Astrocyte (in vitro differentiated cells and primary cell): ENCODE results near the gene DOCK1. TPM values are rescaled to one million over a fixed set of nuclear protein-coding genes. Genes with fewer than 3 reads are reported as not detected.
A peak's percentile ranks its signal among the peaks of the same experiment; 100 is the strongest.

Experiments used
- DNase-seq: peaks from one replicate; pipeline ENCODE4 v3.0.0-alpha.2; 2010; ENCODE audit warnings: low read depth
- FAIRE-seq: peaks from 2 replicates; lab custom pipeline; 2011; peaks lifted over from hg19 to GRCh38; lab: Jason Lieb, UNC
- H2AFZ ChIP-seq: 2 replicates; pipeline ENCODE4 v1.6.0; 2012; ENCODE audit warnings: low read depth, low read length, inconsistent platforms
- H3K27ac ChIP-seq: 2 replicates; pipeline ENCODE4 v1.5.1; 2011; ENCODE audit warnings: low read depth, low read length, inconsistent platforms
- H3K27me3 ChIP-seq: 2 replicates; pipeline ENCODE4 v1.6.0; 2011; ENCODE audit warnings: low read length, inconsistent platforms; ENCODE audit not compliant: insufficient read depth
- H3K36me3 ChIP-seq: 2 replicates; pipeline ENCODE4 v1.5.1; 2011; ENCODE audit warnings: low read length, inconsistent platforms; ENCODE audit not compliant: insufficient read depth
- H3K4me1 ChIP-seq: 2 replicates; pipeline ENCODE4 v1.5.1; 2011; ENCODE audit warnings: low read length, inconsistent platforms; ENCODE audit not compliant: insufficient read depth
- H3K4me2 ChIP-seq: 2 replicates; pipeline ENCODE4 v1.6.0; 2012; ENCODE audit warnings: low read length, inconsistent platforms
- H3K4me3 ChIP-seq: 2 replicates; pipeline ENCODE4 v1.5.1; 2011; ENCODE audit warnings: low read depth, mild to moderate bottlenecking, low read length, inconsistent platforms; ENCODE audit not compliant: insufficient read depth
- H3K79me2 ChIP-seq: 2 replicates; pipeline ENCODE4 v1.6.0; 2012; ENCODE audit warnings: mild to moderate bottlenecking, low read length, inconsistent platforms; ENCODE audit not compliant: insufficient read depth
- H3K9ac ChIP-seq: 2 replicates; pipeline ENCODE4 v1.6.0; 2012; ENCODE audit warnings: mild to moderate bottlenecking, low read length, inconsistent platforms
- H3K9me3 ChIP-seq: 2 replicates; pipeline ENCODE4 v1.5.1; 2012; ENCODE audit warnings: low read depth, mild to moderate bottlenecking, low read length, inconsistent platforms; ENCODE audit not compliant: insufficient read depth
- H4K20me1 ChIP-seq: 2 replicates; pipeline ENCODE4 v1.6.0; 2012; ENCODE audit warnings: low read length, inconsistent platforms; ENCODE audit not compliant: insufficient read depth
- H3K27ac Mint-ChIP-seq: one replicate; pipeline ENCODE4 v1.8.0; 2021; ENCODE audit warnings: mild to moderate bottlenecking, mixed read lengths; ENCODE audit not compliant: unreplicated experiment
- H3K27me3 Mint-ChIP-seq: one replicate; pipeline ENCODE4 v1.8.0; 2021; ENCODE audit warnings: low read depth, mixed read lengths; ENCODE audit not compliant: unreplicated experiment
- H3K36me3 Mint-ChIP-seq: one replicate; pipeline ENCODE4 v1.8.0; 2021; ENCODE audit warnings: low read depth, mixed read lengths; ENCODE audit not compliant: unreplicated experiment
- H3K4me1 Mint-ChIP-seq: one replicate; pipeline ENCODE4 v1.8.0; 2021; ENCODE audit warnings: low read depth, mixed read lengths; ENCODE audit not compliant: unreplicated experiment
- H3K4me3 Mint-ChIP-seq: one replicate; pipeline ENCODE4 v1.8.0; 2021; ENCODE audit warnings: mild to moderate bottlenecking, moderate library complexity, mixed read lengths; ENCODE audit not compliant: unreplicated experiment
- H3K9me3 Mint-ChIP-seq: one replicate; pipeline ENCODE4 v1.8.0; 2021; ENCODE audit warnings: mild to moderate bottlenecking, mixed read lengths; ENCODE audit not compliant: unreplicated experiment
- EZH2 ChIP-seq: IDR thresholded peaks from 2 replicates; pipeline ENCODE4 v1.6.1; 2012; ENCODE audit warnings: mild to moderate bottlenecking, low read length, inconsistent platforms; ENCODE audit not compliant: insufficient read depth
- total RNA-seq: library from RNA; stranded (reverse); gene quantifications from 2 replicates; pipeline ENCODE4 v1.2.1, GENCODE V29; 2021
- TF ChIP-seq, protein P1 (sequence below): IDR thresholded peaks from 2 replicates; pipeline ENCODE4 v1.5.1; 2011; ENCODE audit warnings: low read depth, mild to moderate bottlenecking, inconsistent platforms, low read length, moderate library complexity; ENCODE audit not compliant: insufficient read depth

The DOCK1 gene
- total RNA-seq, 1 donor from 2014 or later = 42.5 TPM

DNA sequence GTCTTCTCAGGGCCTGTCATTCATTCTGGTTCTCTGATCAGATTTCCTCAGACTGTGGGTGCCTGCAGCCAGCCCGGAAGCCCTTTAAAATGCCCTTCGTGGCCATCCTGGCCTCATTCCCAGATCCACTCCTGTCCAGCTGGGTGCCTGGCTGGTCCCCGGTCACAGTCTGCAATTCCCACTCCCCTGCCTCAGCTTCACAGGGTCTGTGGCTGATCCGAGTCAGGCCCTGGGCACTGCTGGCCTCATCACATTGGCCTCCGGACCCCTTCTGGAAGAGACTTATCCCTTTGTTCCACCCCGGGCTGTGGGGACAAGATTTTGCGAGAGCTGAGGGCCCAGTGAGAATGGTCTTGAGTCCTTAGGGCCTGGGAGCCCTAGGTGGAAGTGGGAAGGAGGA is 12.1 kb downstream of the DOCK1 start:
- peaks cover 5% of the 10 kb centered on the region for H3K9me3 Mint-ChIP-seq

DNA sequence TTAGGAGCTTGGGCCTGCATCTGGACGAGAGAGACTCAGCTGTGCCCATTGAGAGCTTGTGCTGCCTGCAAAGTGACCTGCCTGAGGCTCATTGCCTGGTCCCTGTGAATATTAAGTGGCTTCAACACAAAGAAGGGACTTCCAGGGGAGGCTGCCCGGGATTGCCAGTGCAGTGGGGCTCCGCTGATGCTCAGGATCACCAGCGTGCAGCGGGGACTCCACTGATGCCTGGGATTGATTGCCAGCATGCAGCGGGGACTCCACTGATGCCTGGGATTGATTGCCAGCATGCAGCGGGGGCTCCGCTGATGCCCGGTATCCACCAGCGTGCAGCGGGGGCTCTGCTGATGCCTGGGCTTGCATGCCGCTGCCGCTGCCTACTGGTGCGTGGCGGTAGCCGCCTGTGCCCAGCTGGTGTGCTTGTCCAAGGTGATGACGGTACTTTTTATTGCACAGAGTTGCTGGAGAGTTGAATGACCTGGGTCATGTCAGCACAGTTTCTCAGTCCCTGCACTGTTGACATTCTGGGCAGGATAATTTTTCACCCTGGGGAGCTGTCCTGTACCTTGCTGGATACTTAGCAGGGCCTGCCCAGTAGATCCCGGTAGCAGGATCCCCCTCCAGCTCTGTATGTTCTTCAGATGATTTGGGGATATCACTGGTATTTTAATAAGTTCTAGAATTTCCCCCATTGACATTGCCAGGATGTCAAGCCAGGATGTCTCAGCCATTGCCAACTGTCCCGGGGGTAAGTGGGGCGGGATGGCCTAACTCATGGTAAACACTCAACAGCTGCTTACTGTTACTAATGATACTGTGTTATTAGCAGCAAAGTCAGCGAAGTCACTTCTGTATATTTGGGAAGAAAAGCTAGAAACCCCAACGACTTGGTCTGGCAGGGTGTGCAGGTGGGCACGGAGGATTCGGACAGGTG is 13.0 kb downstream of the DOCK1 start:
- no peaks in the 10 kb centered on the region for H3K36me3 ChIP-seq
- no peak overlapping the region for H3K9ac ChIP-seq
- Mint-ChIP-seq H3K27me3 (no peaks in the 10 kb centered on the region), H3K4me3 (no peak overlapping the region), H3K9me3 (peaks cover 5% of the 10 kb centered on the region), H3K4me1 (peaks cover 9% of the 10 kb centered on the region), H3K27ac (no peak overlapping the region), H3K36me3 (peaks cover 18% of the 10 kb centered on the region)
- H4K20me1 ChIP-seq = peaks cover 89% of the 10 kb centered on the region
- no peaks in the 10 kb centered on the region for H3K9me3 ChIP-seq
- H3K27me3 ChIP-seq = no peaks in the 10 kb centered on the region
- H3K4me1 ChIP-seq = peaks cover 8% of the 10 kb centered on the region
- TF ChIP-seq, protein P1, sequence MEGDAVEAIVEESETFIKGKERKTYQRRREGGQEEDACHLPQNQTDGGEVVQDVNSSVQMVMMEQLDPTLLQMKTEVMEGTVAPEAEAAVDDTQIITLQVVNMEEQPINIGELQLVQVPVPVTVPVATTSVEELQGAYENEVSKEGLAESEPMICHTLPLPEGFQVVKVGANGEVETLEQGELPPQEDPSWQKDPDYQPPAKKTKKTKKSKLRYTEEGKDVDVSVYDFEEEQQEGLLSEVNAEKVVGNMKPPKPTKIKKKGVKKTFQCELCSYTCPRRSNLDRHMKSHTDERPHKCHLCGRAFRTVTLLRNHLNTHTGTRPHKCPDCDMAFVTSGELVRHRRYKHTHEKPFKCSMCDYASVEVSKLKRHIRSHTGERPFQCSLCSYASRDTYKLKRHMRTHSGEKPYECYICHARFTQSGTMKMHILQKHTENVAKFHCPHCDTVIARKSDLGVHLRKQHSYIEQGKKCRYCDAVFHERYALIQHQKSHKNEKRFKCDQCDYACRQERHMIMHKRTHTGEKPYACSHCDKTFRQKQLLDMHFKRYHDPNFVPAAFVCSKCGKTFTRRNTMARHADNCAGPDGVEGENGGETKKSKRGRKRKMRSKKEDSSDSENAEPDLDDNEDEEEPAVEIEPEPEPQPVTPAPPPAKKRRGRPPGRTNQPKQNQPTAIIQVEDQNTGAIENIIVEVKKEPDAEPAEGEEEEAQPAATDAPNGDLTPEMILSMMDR = no peak
- no peak for TF ChIP-seq EZH2
- no peak overlapping the region for H3K4me2 ChIP-seq
- no peak for FAIRE-seq
- peaks cover 90% of the 10 kb centered on the region for H3K79me2 ChIP-seq
- no peak overlapping the region for H2AFZ ChIP-seq
- no peak overlapping the region for H3K27ac ChIP-seq
- no peak overlapping the region for H3K4me3 ChIP-seq
- no peak for DNase-seq

More for the DNA sequence above, 12.1 kb downstream of the DOCK1 start:
- Mint-ChIP-seq H3K4me3 (no peak overlapping the region), H3K27me3 (no peaks in the 10 kb centered on the region), H3K36me3 (peaks cover 17% of the 10 kb centered on the region), H3K27ac (peak overlapping the region; percentile 62), H3K4me1 (peaks cover 7% of the 10 kb centered on the region)
- H3K4me3 ChIP-seq = no peak overlapping the region
- TF ChIP-seq, protein P1 = no peak
- no peak for TF ChIP-seq EZH2
- peaks cover 6% of the 10 kb centered on the region for H3K4me1 ChIP-seq
- H3K36me3 ChIP-seq = no peaks in the 10 kb centered on the region
- DNase-seq (no peak), FAIRE-seq (no peak)
- peaks cover 93% of the 10 kb centered on the region for H4K20me1 ChIP-seq
- no peak overlapping the region for H2AFZ ChIP-seq
- H3K27me3 ChIP-seq = no peaks in the 10 kb centered on the region
- H3K27ac ChIP-seq = no peak overlapping the region
- H3K79me2 ChIP-seq = peaks cover 93% of the 10 kb centered on the region
- H3K9me3 ChIP-seq = no peaks in the 10 kb centered on the region
- H3K4me2 ChIP-seq = no peak overlapping the region
- H3K9ac ChIP-seq = no peak overlapping the region

DNA sequence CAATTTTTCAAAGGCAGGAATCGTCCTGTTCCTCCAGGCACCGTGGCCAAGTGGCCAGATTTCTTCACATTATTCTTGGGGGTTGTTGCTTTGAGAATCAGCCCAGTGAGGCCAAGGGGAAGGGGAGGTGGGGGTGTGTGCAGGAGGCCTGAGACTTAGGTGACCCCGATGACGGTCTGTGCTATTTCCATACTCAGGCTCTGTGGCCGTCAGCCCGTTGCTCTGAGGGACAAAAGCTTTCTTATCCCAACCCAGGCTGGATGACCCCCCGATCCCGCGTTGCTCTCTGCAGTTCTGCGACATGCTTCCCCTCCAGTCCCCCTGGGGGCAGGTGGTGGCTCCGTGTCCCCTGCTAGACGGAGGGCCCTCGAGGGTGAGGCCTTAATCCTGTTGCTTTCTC is 14.2 kb downstream of the DOCK1 start:
- Mint-ChIP-seq H3K9me3 (peaks cover 5% of the 10 kb centered on the region), H3K27ac (no peak overlapping the region), H3K4me1 (peaks cover 10% of the 10 kb centered on the region), H3K4me3 (no peak overlapping the region), H3K27me3 (no peaks in the 10 kb centered on the region), H3K36me3 (peaks cover 18% of the 10 kb centered on the region)
- peaks cover 87% of the 10 kb centered on the region for H4K20me1 ChIP-seq
- no peaks in the 10 kb centered on the region for H3K36me3 ChIP-seq
- H3K79me2 ChIP-seq = peaks cover 87% of the 10 kb centered on the region
- no peaks in the 10 kb centered on the region for H3K9me3 ChIP-seq
- H3K27me3 ChIP-seq = no peaks in the 10 kb centered on the region
- no peak for FAIRE-seq
- H3K27ac ChIP-seq = no peak overlapping the region
- H3K9ac ChIP-seq = no peak overlapping the region
- H3K4me2 ChIP-seq = no peak overlapping the region
- TF ChIP-seq, protein P1 = no peak
- no peak for TF ChIP-seq EZH2
- DNase-seq = no peak
- no peak overlapping the region for H2AFZ ChIP-seq
- peaks cover 8% of the 10 kb centered on the region for H3K4me1 ChIP-seq
- no peak overlapping the region for H3K4me3 ChIP-seq
